Prostate gland (tissue), 2 donors: ENCODE data around the gene CHIC2. TPM values are rescaled to one million over a fixed set of nuclear protein-coding genes. Genes with fewer than 3 reads are reported as not detected.

ENCODE experiments used
- DNase-seq: peaks from one replicate; pipeline ENCODE4 v3.0.0-alpha.2; 2019; ENCODE audit warnings: low spot score
- H3K27ac ChIP-seq, 2 donors: fragments of 200-600 bp; sonication (generic); 2 replicates each; pipeline ENCODE4 v1.5.1; 2017 to 2019
- H3K27me3 ChIP-seq: fragments of 200-600 bp; sonication (generic); replicated peaks from 2 replicates; pipeline ENCODE4 v1.5.1; 2019; ENCODE audit not compliant: insufficient read depth
- H3K36me3 ChIP-seq, 2 donors: fragments of 200-600 bp; sonication (generic); 1 replicate in 1 of 2; 2 replicates in 1 of 2; pipeline versions ENCODE4 v1.5.1 to v1.8.1; 2017 to 2019
- H3K4me1 ChIP-seq: fragments of 200-600 bp; sonication (generic); replicated peaks from 2 replicates; pipeline ENCODE4 v1.5.1; 2019
- H3K4me3 ChIP-seq, 2 donors: fragments of 200-600 bp; sonication (generic); 2 replicates each; pipeline ENCODE4 v1.5.1; 2017 to 2019
- H3K9me3 ChIP-seq: fragments of 200-600 bp; sonication (generic); 2 replicates; pipeline ENCODE4 v1.5.1; 2017
- POLR2A ChIP-seq: fragments of 450-650 bp; IDR thresholded peaks from one replicate; pipeline ENCODE4 v1.6.1; 2016; ENCODE audit warnings: antibody characterized with exemption, mild to moderate bottlenecking
- POLR2AphosphoS5 ChIP-seq: sonication (generic); formaldehyde crosslinking; IDR thresholded peaks from one replicate; pipeline ENCODE4 v1.6.1; 2017; ENCODE audit warnings: antibody characterized with exemption
- WGBS: methylation state at CpG from one replicate; pipeline ENCODE4 v1.1.5; 2018; 5-methylcytosine and 5-hydroxymethylcytosine counted together
- intact Hi-C: fragments of 100-400 bp; cut with DNase I; formaldehyde crosslinking; loops from one replicate; pipeline ENCODE4 v1.14.2; 2022
- total RNA-seq, 2 donors: library from RNA; depleted of rRNA; stranded (reverse); fragments of >200 nt; gene quantifications; one replicate each; pipeline ENCODE4 v1.1.0, GENCODE V29; 2016
- TF ChIP-seq, protein P1 (sequence below), 4 experiments: fragments of 200-600 bp in 2 of 4; fragments of 450-650 bp in 2 of 4; sonication (generic) in 2 of 4; IDR thresholded peaks; 1 replicate in 3 of 4; 2 replicates in 1 of 4; pipeline ENCODE4 v1.5.1; 2016 to 2019; ENCODE audit warnings: antibody characterized with exemption in 4 of 4, mild to moderate bottlenecking in 2 of 4, moderate library complexity in 2 of 4

The CHIC2 gene
- total RNA-seq, 2 donors from 2014 or later = 38.7 to 84.8 TPM

DNA sequence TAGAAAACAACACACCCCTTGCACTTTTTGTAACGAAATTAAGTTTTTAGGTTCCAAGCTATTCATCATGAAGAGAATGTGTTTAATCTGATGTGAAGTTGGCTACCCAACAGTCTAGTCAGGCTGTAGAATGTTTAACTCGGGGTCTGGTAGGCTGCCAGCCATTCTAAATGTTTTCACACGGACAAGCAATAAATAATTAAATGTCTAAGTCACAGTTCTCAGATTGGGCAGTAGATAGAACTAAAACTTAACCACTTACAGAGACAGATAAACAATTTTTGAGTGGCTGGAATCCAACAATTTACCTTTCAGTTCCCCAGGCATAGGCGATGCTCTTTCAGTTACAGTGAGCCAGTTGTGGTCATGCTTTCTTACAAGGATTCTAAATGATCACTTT lies 66.5 kb downstream of the CHIC2 start:
- 27% methylated on average over 4 of the region's 4 CpGs for WGBS
- Histone ChIP-seq H3K9me3 (no peaks in the 10 kb centered on the region), H3K27me3 (no peaks in the 10 kb centered on the region), H3K4me1 (no peaks in the 10 kb centered on the region), H3K4me3 (no peak overlapping the region), H3K27ac (no peak overlapping the region), H3K36me3 (no peaks in the 10 kb centered on the region)
- intact Hi-C loops = no loop called here
- no peak for TF ChIP-seq POLR2AphosphoS5
- TF ChIP-seq, protein P1, sequence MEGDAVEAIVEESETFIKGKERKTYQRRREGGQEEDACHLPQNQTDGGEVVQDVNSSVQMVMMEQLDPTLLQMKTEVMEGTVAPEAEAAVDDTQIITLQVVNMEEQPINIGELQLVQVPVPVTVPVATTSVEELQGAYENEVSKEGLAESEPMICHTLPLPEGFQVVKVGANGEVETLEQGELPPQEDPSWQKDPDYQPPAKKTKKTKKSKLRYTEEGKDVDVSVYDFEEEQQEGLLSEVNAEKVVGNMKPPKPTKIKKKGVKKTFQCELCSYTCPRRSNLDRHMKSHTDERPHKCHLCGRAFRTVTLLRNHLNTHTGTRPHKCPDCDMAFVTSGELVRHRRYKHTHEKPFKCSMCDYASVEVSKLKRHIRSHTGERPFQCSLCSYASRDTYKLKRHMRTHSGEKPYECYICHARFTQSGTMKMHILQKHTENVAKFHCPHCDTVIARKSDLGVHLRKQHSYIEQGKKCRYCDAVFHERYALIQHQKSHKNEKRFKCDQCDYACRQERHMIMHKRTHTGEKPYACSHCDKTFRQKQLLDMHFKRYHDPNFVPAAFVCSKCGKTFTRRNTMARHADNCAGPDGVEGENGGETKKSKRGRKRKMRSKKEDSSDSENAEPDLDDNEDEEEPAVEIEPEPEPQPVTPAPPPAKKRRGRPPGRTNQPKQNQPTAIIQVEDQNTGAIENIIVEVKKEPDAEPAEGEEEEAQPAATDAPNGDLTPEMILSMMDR (IDR thresholded peaks at IDR 0.05) = no peak
- no peak for TF ChIP-seq POLR2A
- DNase-seq = no peak

DNA sequence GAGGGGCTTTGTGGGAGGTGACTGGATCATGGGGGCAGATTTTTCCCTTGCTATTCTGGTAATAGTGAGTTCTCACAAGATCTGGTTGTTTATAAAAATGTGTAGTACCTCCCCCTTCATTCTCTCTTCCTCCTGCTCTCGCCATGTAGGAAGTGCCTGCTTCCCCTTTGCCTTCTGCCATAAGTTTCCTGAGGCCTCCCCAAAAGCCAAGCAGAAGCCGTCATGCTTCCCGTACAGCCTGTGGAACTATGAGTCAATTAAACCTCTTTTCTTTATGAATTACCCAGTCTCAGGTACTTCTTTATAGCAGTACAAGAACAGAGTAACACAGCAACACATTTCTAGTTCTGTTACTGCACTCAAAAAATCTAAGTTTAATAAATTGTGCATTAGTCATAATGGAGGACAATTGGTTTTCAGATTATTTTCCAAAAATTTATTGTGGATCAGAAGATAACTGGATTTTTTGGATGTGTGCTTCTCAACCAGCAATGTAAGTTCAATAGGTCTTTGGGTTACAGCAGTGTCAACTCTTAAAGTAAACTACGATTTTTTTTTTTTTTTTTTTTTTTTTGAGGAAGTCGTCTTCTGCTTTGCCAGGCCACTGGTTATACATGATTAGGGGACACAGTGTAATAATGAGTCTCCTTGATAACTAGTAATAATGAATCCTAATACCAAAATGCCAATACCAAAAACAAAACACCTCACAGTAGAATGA lies 69.9 kb downstream of the CHIC2 start:
- no peaks in the 10 kb centered on the region for H3K4me1 ChIP-seq
- H3K27ac ChIP-seq = no peak overlapping the region
- intact Hi-C loops = no loop called here
- H3K36me3 ChIP-seq = no peaks in the 10 kb centered on the region
- H3K9me3 ChIP-seq = no peaks in the 10 kb centered on the region
- H3K27me3 ChIP-seq = no peaks in the 10 kb centered on the region
- no peak for DNase-seq
- WGBS = 88% methylated on average over 5 of the region's 5 CpGs
- TF ChIP-seq, protein P1 (IDR thresholded peaks at IDR 0.05) = no peak
- TF ChIP-seq POLR2A = no peak
- no peak for TF ChIP-seq POLR2AphosphoS5
- no peak overlapping the region for H3K4me3 ChIP-seq

DNA sequence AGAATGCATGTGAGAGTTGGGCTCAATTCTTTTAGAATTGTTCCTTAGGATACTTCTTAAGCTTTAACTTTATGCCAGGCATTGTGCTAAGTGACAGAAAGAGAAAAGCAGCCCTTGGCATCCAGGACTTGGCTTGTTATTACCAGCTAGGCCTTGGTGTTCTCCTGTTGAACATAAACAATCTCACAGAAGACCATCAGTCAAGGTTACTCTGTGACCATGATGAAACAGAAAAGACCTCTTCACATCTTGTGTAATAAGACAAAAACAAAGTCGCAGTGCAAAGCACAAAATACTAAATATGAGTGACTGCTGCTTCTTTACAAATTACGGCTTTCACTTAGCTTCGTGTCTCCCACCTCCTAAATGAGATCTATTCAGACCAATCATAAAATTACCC lies 71.6 kb downstream of the CHIC2 start:
- Histone ChIP-seq H3K27me3 (no peaks in the 10 kb centered on the region), H3K27ac (no peak overlapping the region), H3K4me3 (no peak overlapping the region), H3K4me1 (no peaks in the 10 kb centered on the region), H3K9me3 (no peaks in the 10 kb centered on the region), H3K36me3 (no peaks in the 10 kb centered on the region)
- no peak for DNase-seq
- intact Hi-C loops = no loop called here
- TF ChIP-seq POLR2A = no peak
- no peak for TF ChIP-seq POLR2AphosphoS5
- TF ChIP-seq, protein P1 (IDR thresholded peaks at IDR 0.05) = no peak
- 97% methylated on average over 3 of the region's 3 CpGs for WGBS

DNA sequence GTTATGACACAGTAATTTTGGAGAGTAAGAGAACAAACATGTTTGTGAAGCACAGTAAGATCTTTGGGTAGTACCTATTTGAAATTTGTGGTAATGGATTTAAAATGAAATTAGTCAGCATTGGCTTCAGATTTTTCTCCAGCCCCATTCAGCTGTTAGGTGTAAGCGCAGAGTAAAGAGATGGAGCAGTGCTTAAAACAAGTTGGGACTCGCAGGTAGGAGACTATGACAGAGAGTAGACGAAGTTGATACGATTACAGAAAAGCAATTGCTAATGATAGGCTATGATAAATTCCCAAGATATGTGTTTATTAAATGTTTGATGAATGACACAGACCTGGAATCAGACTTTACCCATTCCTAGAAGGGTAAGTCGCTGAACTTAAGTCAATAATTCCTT lies 72.6 kb downstream of the CHIC2 start:
- H3K4me1 ChIP-seq = no peaks in the 10 kb centered on the region
- no peak overlapping the region for H3K4me3 ChIP-seq
- H3K27me3 ChIP-seq = no peaks in the 10 kb centered on the region
- H3K27ac ChIP-seq = no peak overlapping the region
- 88% methylated on average over 5 of the region's 5 CpGs for WGBS
- H3K36me3 ChIP-seq = no peaks in the 10 kb centered on the region
- intact Hi-C loops = no loop called here
- TF ChIP-seq POLR2A (no peak), POLR2AphosphoS5 (no peak)
- TF ChIP-seq, protein P1 (IDR thresholded peaks at IDR 0.05) = no peak
- H3K9me3 ChIP-seq = no peaks in the 10 kb centered on the region
- DNase-seq = no peak

DNA sequence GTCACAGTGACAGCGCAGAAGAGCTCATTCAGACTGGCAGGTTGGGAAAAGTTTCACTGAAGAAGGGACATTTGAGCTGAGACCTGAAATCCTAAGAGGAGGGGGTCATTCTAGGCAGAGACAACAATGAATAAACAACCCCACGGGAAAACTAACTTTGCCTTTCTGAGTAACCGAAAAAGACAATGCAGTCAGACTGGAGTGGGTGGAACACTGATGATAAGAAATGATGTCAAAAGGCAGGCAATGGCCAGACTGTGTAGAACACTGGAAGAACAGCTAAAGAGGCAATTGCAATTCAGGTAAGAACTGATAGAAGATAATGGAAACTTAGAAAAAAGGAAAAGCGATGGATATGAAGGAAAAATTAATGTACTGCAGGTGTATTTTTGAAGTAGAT lies 73.8 kb downstream of the CHIC2 start:
- WGBS = 70% methylated on average over 4 of the region's 4 CpGs
- no peaks in the 10 kb centered on the region for H3K36me3 ChIP-seq
- H3K27ac ChIP-seq = no peak overlapping the region
- H3K4me1 ChIP-seq = no peaks in the 10 kb centered on the region
- TF ChIP-seq POLR2AphosphoS5 (no peak), POLR2A (no peak)
- TF ChIP-seq, protein P1 (IDR thresholded peaks at IDR 0.05) = no peak
- H3K9me3 ChIP-seq = no peaks in the 10 kb centered on the region
- intact Hi-C loops = no loop called here
- no peaks in the 10 kb centered on the region for H3K27me3 ChIP-seq
- no peak for DNase-seq
- H3K4me3 ChIP-seq = no peak overlapping the region
